IPS-18c (cell line): ENCODE results near the gene JDP2.

ENCODE experiments used
- H3K4me3 ChIP-seq: 2 replicates; pipeline ENCODE4 v1.7.0; 2013; ENCODE audit warnings: low read depth, mild to moderate bottlenecking, low read length, moderate library complexity; ENCODE audit not compliant: insufficient read depth
- H3K9me3 ChIP-seq: one replicate; pipeline ENCODE4 v1.6.1; 2013; ENCODE audit warnings: mild to moderate bottlenecking, low read length, moderate library complexity; ENCODE audit not compliant: control insufficient read depth, insufficient read depth

The JDP2 gene

DNA sequence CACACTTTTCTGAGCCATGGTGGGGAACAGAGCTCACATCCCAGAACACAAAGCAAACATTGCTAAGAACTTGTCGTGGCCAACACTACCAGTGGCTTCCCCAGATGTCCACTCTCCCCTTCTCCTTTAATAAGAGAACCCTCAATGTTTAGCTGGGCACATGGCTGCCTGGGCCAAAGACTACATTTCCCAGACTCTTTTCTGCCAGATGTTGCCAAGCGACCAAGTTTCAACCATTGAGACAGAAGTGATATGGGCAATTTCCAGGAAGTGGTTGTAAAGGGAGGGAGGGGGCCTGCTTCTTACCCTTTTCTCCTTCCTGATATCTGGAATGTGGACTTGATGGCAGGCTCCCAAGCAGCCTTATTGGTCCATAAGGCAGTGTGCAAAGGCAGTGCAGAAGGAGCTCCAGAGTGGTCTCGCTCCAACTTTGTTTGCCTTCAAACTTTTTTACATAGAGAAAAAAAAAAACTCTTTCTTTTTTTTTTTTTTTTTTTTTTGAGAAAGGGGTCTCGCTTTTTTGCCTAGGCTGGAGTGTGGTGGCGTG is 24.9 kb upstream of the JDP2 start:
- H3K9me3 ChIP-seq, result peaks cover 10% of the 10 kb centered on the region
- H3K4me3 ChIP-seq, result no peak overlapping the region

DNA sequence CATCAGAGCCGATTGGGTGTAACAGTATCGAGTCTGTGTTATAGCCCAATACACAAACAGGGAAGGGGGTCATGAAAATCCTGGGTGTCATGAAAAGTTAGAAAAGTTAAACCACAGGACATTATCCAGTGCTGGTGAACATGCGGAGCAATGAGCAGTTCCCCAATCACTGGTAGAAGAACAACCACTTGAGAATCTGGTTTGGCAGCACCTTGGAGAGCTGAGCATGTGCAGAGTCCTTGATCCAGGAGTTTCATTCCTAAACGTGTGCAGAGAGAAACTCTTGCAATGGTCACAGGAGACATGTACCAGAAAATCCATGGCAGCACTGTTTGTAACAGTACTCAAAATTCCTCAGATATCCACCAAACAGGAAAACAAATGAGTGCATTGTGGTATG is 23.0 kb upstream of the JDP2 start:
- peaks cover 9% of the 10 kb centered on the region for H3K9me3 ChIP-seq
- no peak overlapping the region for H3K4me3 ChIP-seq

DNA sequence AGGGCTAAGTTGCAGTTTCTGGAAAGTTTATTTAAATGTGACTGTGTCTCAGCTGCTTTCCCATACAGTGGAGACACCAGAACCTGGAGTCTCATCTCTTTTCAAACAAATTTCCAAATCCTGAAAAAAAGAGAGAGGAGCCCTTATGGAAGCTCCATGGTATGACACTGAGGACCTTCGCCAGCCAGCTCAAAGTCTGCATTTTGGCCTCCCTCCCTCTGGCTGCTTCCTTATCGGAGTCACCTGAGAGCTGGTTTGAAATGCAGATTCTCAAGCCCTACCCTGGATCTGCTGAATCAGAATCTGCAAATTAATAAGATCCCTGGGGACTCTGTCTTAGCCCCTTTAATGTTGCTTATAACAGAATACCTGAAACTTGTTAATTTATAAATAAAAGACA is 21.7 kb upstream of the JDP2 start:
- Histone ChIP-seq H3K4me3 (no peak overlapping the region), H3K9me3 (peaks cover 9% of the 10 kb centered on the region)

DNA sequence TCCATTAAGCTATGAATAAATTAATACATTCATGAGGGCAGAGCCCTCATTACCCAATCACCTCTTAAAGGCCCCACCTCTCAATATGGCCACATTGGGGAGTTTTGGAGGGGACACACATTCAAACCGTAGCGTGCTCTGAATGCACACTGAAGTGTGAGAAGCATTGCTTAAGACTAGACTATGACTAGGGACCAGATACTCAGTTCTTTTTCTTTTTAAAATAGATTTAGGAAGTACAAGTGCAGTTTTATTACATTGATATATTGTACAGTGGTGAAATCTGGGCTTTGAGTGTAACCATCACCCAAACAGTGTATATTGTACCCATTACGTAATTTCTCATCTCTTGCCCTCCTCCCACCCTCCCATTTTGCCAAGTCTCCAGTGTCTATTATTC is 21.0 kb upstream of the JDP2 start:
- Histone ChIP-seq H3K4me3 (no peak overlapping the region), H3K9me3 (peaks cover 9% of the 10 kb centered on the region)

DNA sequence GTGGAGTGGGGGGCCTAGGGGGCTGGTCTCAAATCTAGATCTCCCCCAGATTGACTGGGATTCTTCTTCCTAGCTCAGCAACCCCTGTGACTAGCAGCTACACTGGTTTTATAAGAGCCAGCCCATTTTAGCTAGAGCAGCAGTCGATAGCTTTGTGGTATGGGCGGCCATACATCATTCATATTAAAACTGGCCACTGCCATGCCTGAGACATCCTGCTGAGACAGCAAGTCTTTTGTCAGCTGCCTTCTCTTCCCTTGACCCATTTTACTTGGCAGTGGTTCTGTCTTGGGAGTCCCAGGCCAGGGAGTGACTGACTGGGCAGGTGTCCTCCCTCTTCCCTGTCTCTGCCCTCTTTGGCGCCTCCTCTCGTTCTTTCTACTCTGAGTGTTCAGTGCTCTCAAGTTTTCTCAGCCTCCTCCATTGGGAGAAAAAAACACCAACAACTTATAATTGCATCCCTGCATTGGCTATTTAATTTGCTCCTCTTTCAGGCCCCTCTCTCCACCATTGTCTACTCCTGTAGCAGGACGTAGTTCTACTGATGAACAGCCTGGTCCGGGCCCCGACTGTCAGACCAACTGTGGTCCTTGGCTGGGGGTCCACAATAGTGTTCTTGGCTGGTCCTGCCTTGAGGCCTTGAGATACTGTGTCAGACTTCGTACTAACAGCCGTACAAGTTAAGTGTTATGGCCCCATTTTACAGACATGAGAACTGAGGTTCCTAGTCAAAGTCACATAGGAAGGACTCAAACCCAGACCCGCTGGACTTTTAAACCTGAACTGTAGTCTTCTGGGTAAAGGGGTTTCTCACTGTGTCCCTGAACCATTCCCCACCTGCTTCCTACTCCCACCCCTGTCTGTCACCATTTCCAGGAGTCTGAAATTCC is 18.3 kb upstream of the JDP2 start:
- Histone ChIP-seq H3K4me3 (no peak overlapping the region), H3K9me3 (peaks cover 7% of the 10 kb centered on the region)

DNA sequence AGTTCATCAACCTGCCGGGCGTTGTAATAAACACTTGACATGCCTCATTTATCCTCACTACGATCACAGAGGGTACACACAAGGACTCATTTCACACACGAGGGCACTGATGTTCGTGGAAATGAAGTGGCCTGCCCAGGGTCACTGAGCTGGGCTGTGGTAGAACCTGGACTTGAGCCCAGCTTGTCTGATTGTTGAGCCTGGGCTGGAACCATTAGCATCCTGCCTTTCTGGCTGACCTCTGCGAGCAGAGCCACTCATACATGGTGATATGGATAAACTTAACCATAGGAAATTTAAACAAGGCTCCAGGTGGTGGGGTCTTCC is 16.6 kb upstream of the JDP2 start:
- H3K9me3 ChIP-seq, result peaks cover 6% of the 10 kb centered on the region
- H3K4me3 ChIP-seq, result no peak overlapping the region

DNA sequence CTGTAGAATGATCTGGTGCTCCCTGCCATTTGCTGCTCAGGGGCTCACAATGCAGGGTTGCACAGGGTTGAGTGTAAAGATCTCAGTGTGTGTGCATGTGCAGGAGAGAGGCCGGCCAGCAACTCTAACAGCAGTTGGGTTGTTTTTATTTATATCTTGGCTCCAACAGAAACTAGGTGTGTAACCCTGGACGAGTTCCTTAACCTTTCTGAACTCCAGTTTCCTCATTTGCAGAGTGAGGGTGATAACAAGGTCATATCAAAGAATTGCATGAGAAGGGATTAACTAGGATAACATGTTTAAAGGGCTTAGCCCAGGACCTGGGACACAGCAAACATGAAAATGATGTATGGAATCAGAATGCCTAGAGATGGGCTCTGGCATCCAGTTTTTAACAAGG is 14.8 kb upstream of the JDP2 start:
- Histone ChIP-seq H3K9me3 (peaks cover 2% of the 10 kb centered on the region), H3K4me3 (no peak overlapping the region)

DNA sequence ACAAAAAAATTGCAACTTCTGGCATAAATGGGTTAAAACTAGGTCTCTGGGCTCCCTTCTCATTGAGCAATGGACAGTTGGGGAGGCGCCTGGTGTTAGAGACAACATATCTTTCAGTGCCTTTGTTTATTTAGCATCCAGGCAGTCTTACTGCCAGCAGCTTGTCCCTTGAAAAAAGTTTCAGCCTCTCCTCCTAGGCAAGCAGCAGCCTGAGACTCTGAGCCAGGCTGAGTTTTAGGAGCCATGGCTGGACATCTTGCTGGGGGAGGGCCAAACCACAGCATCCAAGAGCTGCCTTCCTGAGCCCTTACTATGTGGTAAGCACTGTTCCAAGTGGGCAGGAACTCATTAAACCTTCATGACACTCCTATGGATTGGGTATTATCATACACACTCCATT is 10.1 kb upstream of the JDP2 start:
- Histone ChIP-seq H3K4me3 (no peak overlapping the region), H3K9me3 (no peaks in the 10 kb centered on the region)

DNA sequence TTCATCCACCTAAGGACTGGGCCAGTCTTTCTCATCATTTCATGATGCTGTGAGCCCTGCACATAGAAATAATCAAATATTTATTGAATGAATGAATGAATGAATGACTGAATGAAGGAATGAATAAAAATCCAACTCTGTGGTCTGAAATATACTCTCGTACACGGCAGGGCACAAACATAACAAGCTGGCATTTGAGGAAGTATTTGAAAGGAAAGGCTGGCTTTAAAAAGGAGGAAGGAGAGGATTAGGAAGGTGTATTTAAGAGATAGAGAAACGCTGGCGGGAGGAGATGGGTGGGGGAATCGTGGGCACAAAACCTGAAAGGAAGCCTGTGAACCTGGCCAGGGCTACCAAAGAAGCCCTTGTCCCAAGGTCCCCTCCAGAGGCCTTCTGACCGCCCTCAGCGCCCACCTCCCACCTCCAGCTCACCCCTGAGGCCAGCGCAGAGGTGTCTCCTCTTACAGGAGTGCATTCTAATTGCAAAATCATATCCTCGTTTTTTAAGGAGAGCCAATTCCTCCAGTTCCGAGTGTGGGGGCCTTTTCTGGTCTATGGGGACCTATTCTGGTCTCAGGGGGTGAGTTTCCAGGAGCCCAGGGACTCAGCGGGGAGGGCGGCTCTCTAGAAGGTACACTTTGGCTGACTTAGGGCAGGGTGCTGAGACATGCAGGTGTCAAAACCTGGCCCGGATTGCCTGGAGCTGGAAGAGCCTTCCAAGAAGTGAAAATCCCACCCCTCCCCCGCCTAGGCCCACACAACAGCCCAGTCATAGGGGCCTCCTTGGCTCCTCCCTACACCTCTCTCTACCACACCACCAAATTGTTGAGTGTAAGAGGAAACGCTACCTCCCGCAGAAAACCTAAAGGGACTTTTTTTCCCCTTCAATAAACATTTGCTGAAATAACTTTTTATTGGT is 8.7 kb upstream of the JDP2 start:
- no peaks in the 10 kb centered on the region for H3K9me3 ChIP-seq
- peak overlapping the region; percentile 48 for H3K4me3 ChIP-seq

DNA sequence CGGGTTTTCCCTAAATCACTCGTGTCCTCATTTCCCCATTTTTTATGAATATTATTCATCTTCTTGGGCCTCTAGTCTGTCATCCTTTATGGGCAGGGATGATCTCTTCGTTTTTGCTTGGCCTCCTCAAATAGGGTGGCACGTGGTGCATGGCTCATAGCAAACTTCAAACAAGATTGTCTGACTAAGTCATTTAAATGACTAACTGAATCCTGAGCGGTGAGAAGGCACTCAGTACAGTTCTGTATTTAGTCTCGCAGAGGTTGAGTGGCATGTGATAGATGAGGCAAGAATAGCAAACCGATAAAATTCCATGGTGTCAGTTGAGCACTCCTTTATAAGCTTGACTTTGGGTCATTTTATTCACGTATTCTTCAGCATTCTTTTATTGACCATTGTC is 5.7 kb upstream of the JDP2 start:
- Histone ChIP-seq H3K9me3 (no peaks in the 10 kb centered on the region), H3K4me3 (no peak overlapping the region)

DNA sequence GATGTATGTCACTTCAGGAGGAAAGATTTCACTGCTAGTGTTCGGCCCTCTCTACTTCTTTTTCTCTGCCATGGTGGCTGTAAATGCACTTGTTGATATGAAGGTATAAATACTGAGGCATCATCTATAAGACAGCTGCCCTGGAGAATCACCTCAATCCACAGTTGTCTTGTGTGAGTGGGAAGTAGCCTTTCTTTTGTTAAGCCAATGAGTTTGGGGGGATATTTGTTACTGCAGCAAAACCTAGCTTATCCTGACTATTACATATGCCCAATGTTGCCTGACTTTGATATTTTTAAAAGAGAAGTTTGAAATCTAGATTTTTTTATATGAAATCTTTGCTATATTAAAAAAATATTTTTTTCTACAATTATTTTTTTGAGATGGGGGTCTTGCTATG is 3.3 kb upstream of the JDP2 start:
- Histone ChIP-seq H3K4me3 (no peak overlapping the region), H3K9me3 (no peaks in the 10 kb centered on the region)

DNA sequence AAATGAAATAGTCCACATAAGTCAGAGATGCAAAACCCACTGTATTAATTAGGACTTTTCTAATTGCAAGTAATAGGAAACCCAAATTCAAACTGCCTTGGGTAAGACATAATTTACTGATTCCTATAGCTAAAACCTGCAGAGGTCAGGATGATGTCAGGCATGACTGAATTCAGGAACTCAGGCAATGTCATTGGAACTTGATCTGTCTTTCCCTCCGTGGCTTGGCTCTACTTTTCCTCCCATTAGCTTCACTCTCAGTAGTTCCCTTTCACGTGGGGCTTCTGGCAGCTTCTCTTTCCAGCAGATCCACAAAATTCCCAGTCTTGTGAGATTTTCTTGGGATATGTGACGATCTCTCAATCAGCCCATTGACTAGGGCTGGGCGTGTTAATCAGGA is 2.4 kb upstream of the JDP2 start:
- Histone ChIP-seq H3K9me3 (no peaks in the 10 kb centered on the region), H3K4me3 (no peak overlapping the region)

DNA sequence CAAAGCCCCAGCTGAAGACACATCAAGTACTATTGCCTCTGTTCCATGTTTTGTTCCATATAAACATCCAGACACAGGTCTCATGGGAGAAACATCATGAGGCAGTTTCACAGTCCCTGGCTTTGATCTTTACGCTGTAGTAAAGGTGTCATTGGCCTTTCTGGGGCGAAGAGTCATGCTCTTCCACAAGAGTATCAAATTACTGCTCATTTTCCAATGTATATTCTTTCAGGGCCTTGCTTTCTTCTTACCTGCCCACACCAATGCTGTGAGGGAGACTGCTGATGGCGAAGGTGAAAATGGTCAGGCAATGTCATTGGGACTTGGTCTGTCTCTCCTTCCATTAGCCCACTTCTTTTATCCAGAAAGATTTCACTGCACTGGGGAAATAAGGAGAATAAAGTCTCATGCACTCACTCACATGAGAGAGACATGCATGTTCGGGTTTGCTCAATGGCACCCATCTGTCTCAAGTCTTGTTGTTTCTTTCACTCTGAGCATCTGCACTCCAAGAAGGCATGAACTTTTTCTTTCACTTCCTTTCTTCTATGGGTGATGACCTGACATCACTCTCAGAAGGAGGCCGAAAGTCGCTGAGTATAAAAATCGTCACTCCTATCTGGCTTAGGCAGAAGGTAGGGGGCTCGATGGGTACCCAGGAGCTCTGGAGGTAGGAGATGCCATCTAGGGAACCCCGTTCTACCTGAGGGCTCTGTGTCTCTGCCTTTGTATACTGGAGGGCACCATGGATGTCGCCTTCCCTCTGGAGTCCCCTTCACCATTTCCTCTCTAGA is 1.3 kb upstream of the JDP2 start:
- peak overlapping the region; percentile 64 for H3K4me3 ChIP-seq
- no peaks in the 10 kb centered on the region for H3K9me3 ChIP-seq

DNA sequence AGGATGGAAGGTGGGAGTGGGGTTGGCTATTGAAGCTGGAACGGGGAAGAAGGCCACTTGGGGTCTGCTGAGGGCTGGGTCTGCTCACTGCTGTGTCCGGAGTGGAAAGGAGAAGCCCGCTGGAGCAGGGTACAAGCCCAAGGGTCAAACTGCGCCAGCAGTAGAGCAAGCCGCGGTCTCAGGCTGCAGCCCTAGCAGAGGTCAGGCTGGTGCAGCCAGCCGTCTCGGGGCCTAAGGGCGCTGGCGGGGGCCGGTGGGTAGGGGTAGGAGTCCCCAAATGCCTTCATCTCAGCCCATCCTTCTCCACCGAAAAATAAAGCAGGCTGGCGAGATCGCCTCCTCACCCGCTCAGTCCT is 718 bp upstream of the JDP2 start:
- H3K9me3 ChIP-seq, result no peaks in the 10 kb centered on the region
- peak overlapping the region; percentile 64 for H3K4me3 ChIP-seq

DNA sequence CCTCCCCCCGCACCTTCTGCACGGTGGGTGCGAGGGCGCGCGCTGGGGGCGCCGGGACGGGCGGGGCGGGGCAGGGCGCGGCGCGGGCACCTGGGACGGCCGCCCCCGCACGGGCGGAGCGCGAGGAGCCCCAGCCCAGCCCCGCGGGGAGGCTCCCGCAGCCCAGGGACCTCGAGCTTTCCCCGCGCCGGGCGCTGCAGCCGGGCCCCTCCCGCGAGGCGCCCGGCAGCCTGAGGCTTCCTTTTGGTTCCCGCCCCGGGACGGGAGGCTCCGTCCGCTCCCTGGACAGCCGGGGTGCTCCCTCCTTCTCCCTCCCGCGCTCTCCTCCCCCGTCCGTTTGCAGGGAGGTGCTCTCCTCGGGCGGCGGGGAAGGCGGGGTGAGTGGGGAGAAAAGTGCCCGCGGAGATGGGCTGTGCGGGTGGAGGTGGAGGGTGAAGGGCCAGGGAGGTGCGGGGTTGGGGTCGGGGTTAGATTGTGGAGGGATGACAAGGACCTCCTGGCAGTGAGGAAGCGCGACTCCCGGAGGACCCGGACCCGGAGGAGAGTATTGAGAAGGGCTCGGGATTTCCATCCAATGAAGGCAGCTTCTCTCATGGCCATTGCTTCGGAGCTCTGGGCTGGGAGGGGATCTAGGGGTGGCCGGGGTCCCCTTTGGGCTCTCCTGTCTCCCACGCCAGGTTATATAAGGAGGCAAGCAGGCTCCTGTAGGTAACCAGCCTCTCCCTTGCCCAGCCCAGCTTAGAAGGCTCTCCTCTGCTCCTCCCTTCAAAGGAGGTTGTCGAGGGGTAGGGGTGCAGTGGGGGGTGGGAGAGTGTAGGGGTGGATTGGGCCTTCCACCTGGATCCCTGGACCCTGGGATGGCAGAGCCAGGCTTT is 645 bp downstream of the JDP2 start:
- Histone ChIP-seq H3K4me3 (peak overlapping the region; percentile 64), H3K9me3 (no peaks in the 10 kb centered on the region)

DNA sequence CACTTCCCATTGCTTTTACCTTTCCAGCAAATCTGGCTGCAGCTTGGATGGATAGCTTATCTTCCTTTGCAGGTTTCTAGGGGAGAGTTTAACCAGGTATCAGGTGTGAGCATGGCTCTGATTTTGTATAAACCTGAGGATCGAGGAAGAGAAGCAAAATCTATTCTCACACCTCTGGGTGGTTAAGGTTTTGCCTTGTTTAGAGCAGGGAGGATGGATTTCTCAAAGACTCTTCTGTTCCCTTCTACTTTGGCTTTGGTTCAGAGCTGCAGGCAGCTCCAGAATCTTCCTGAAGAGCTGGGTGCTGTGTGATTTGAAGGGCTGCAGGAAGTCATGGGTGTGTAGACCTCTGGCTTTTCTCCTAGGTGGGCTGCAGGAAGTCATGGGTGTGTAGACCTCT is 1.7 kb downstream of the JDP2 start:
- H3K9me3 ChIP-seq, result no peaks in the 10 kb centered on the region
- H3K4me3 ChIP-seq, result no peak overlapping the region
